GM13976 (cell line): Measurements from ENCODE around the gene GRK6.

Experiments
- DNase-seq: peaks from one replicate; pipeline ENCODE4 v3.0.0; 2012; ENCODE audit warnings: low spot score
- in situ Hi-C: fragments of 300-500 bp; cut with MboI; formaldehyde crosslinking; loops from one replicate; pipeline ENCODE4 v1.12.0; 2022; ENCODE audit warnings: low sequenced_read_pairs, mixed read lengths, inconsistent platforms; ENCODE audit not compliant: unreplicated experiment
- TF ChIP-seq, protein P1 (sequence below): IDR thresholded peaks from 2 replicates; pipeline ENCODE4 v1.5.1; 2012; ENCODE audit warnings: borderline replicate concordance, mild to moderate bottlenecking; ENCODE audit not compliant: insufficient read depth; ENCODE audit errors: extremely low read depth, missing control alignments, control extremely low read depth

GRK6 gene

GRCh38 chr5:177445052-177445916 lies 18.8 kb downstream of the GRK6 start:
- TF ChIP-seq, protein P1, sequence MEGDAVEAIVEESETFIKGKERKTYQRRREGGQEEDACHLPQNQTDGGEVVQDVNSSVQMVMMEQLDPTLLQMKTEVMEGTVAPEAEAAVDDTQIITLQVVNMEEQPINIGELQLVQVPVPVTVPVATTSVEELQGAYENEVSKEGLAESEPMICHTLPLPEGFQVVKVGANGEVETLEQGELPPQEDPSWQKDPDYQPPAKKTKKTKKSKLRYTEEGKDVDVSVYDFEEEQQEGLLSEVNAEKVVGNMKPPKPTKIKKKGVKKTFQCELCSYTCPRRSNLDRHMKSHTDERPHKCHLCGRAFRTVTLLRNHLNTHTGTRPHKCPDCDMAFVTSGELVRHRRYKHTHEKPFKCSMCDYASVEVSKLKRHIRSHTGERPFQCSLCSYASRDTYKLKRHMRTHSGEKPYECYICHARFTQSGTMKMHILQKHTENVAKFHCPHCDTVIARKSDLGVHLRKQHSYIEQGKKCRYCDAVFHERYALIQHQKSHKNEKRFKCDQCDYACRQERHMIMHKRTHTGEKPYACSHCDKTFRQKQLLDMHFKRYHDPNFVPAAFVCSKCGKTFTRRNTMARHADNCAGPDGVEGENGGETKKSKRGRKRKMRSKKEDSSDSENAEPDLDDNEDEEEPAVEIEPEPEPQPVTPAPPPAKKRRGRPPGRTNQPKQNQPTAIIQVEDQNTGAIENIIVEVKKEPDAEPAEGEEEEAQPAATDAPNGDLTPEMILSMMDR = no peak
- in situ Hi-C loops = no loop called here
- no peak for DNase-seq

DNA sequence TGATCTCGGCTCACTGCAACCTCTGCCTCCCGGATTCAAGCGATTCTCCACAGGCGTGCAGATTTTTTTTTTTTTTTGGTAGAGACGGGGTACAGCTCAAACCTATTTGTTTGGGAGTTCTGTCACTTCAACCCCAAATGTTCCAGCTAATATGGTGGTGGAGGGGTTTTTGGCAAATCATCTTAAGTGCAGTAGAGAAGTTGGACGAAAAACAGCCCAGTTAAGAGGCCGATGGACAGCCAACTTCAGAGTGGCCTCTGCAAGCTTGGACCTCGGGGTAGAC lies 19.4 kb downstream of the GRK6 start:
- no peak for DNase-seq
- TF ChIP-seq, protein P1 = no peak
- in situ Hi-C loops = no loop called here

DNA sequence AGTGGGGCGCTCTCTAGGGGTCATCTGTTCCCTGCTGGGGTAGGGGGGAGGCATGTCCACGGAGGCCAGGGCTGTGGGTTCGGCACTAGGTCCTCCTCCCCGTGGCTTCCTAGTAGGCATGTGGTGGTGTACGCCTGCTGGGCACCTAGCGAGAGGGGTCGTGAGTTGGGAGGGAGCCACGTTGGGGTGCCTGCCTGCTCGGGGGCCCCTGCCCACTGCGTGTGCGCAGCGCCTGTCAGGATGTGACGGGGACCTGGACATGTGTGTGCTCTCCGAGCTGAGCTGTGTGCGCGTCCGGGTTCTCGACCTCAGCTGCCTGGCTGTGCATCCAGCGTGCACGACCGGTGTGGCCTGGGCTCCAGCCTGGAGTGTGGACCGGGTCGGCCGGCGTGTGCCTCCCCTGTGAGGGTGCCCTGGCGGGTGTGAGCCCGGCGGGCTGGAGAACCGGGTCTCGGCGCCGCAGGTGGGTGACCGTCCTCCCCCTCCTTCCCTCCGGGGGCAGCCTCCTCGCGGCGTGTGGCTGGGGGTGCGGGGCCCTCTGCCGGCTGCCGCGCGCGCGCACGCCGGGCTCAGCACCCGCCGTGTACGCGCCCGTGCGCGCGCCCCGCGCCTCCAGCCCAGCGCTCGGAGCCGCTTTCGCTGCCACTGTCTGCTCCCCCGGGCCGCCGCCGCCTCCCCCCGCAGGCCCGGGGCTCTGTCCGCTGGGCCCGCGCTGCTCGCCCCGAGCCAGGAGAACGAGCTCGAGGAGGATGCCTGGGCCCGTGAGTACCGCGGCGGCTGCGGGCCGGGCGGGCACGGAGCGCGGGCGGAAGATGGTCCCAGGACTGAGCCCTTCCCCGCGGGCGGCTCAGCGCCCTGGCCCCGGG lies 20.0 kb downstream of the GRK6 start, which contains the start of gene PRR7:
PRR7 (plus strand) TSS at position 615 of the 866 bp plus-strand sequence. CDS start 8,254 bp downstream, outside the sequence.
- DNase-seq = peak; percentile 89
- TF ChIP-seq, protein P1 = no peak
- in situ Hi-C loops = no loop called here

DNA sequence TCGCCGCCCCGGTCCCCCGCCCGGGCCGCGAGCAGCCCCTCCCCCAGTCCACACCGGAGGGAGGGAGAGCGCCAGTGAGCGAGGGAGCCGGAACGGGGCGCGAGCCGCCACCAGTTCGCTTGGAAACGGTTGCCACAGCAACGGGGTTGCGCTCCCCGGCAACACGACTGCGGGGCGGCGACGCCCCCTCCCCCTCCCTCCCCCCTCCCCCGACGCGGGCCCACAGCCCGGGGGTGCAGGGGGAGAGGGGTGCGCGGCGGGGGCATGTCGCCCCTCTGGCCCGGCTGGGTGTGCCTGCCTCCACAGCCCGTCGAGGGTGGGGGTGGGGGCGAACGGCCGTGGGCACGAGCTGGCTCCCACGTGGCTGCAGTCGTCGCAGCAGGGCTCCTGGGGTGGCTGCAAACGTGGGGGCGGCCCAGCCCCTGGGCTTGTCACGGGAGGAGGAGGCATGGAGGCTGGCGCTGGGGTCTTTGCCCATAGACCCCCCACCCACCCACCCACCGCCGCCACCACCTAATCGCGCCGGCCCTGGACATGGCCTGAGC lies 20.7 kb downstream of the GRK6 start:
- in situ Hi-C loops = no loop called here
- DNase-seq = peak; percentile 86
- TF ChIP-seq, protein P1 = no peak

DNA sequence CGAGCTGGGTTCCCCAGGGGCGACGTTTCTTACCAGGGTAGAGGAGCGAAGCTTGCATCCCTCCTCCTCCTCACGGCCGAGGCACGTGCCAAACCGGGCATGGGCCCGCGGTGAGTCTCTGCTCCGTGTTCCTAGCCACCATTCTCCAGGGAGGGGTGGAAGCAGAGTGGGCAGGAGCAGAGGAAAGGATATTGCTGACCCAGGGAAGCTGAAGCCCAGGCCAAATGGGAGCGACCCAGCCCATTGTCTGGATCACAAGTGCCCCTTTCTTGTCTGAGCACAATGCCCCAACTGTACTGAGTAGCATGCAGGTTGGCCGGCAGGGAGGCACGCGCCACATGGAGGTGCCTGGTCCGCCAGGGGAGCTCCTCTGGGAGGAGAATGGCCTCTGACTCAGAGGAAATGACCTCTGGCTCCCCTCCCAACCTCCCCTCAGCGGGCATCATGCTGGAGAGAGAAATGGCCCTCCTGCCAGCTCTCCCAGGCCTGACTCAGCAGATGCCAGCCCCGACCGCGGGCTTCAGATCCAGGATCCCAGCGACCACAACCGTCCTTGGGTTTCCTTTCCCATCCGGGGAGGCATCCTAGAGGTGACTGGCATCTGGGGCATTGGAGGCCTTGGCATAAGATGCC lies 21.3 kb downstream of the GRK6 start:
- DNase-seq = no peak
- in situ Hi-C loops = no loop called here

More for the DNA sequence above, 21.3 kb downstream of the GRK6 start:
- TF ChIP-seq, protein P1 = no peak
